IPS-15b (cell line): ENCODE measurements around the gene DCBLD1.

Source experiments
- H3K27me3 ChIP-seq: one replicate; pipeline ENCODE4 v1.6.1; 2013; ENCODE audit warnings: low read length; ENCODE audit not compliant: control insufficient read depth, insufficient read depth
- H3K36me3 ChIP-seq: one replicate; pipeline ENCODE4 v1.6.1; 2013; ENCODE audit warnings: low read length; ENCODE audit not compliant: control insufficient read depth, insufficient read depth
- H3K4me1 ChIP-seq: one replicate; pipeline ENCODE4 v1.6.1; 2013; ENCODE audit warnings: mild to moderate bottlenecking, low read length; ENCODE audit not compliant: control insufficient read depth, insufficient read depth
- H3K4me3 ChIP-seq: one replicate; pipeline ENCODE4 v1.5.1; 2013; ENCODE audit warnings: low read depth, low read length
- H3K9ac ChIP-seq: one replicate; pipeline ENCODE4 v1.6.1; 2013; ENCODE audit warnings: low read depth, mild to moderate bottlenecking, low read length
- H3K9me3 ChIP-seq: one replicate; pipeline ENCODE4 v1.6.1; 2013; ENCODE audit warnings: mild to moderate bottlenecking, low read length; ENCODE audit not compliant: control insufficient read depth, insufficient read depth

Gene DCBLD1

GRCh38 chr6:117477988-117478852 lies 4.3 kb upstream of the DCBLD1 start:
- H3K4me1 ChIP-seq: peaks cover 5% of the 10 kb centered on the region
- no peak overlapping the region for H3K9ac ChIP-seq
- no peaks in the 10 kb centered on the region for H3K36me3 ChIP-seq
- no peak overlapping the region for H3K4me3 ChIP-seq
- H3K9me3 ChIP-seq: no peaks in the 10 kb centered on the region
- H3K27me3 ChIP-seq: peaks cover 20% of the 10 kb centered on the region

DNA sequence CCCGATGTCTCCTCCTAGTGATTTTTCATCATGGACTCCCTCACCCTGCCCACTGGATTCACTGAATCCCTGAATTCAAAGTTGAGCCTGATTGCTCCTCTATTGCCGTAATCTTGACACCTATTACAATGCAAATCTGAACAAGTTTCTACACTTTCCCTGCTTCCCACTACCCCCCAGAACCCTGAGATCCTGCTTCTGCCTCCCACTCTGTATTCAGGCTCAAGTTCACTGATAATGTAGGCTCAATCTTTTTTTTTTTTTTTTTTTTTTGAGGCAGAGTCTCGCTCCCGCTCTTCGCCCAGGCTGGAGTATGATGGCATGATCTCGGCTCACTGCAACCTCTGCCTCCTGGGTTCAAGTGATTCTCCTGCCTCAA lies 3.6 kb upstream of the DCBLD1 start:
- Histone ChIP-seq H3K36me3 (no peaks in the 10 kb centered on the region), H3K9ac (no peak overlapping the region), H3K27me3 (peaks cover 20% of the 10 kb centered on the region), H3K9me3 (no peaks in the 10 kb centered on the region), H3K4me1 (peaks cover 5% of the 10 kb centered on the region), H3K4me3 (no peak overlapping the region)

DNA sequence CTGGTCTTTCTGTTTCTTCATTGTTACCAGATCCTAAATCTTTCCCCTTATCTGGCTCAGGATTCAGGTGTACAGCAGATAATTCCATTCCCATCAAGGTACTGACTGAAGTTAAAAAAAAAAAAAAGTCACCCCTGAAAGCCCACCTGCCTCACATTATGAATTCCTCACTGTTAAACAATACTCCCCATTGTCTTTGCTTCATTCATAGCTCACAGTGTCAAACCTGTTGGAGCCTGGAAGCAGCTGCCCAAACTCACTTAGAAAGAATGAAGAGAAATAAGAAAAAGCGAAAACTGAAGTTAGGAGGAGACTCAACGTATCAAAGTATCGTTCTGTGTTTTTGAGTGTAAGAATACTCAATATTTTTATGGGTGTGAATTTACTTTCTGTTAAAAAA lies 1.8 kb upstream of the DCBLD1 start:
- Histone ChIP-seq H3K36me3 (no peaks in the 10 kb centered on the region), H3K4me1 (peaks cover 5% of the 10 kb centered on the region), H3K9me3 (no peaks in the 10 kb centered on the region), H3K9ac (no peak overlapping the region), H3K4me3 (no peak overlapping the region), H3K27me3 (peaks cover 20% of the 10 kb centered on the region)

- Histone ChIP-seq H3K4me3 (peak overlapping the region; percentile 56), H3K36me3 (no peaks in the 10 kb centered on the region), H3K9me3 (no peaks in the 10 kb centered on the region), H3K4me1 (peaks cover 5% of the 10 kb centered on the region), H3K9ac (no peak overlapping the region), H3K27me3 (peaks cover 20% of the 10 kb centered on the region)
These were observed 1.1 kb upstream of the DCBLD1 start for GRCh38 chr6:117481278-117481925.

GRCh38 chr6:117481926-117482239 lies 591 bp upstream of the DCBLD1 start:
- Histone ChIP-seq H3K4me1 (peaks cover 5% of the 10 kb centered on the region), H3K4me3 (peak overlapping the region; percentile 56), H3K9ac (no peak overlapping the region), H3K27me3 (peaks cover 20% of the 10 kb centered on the region), H3K36me3 (no peaks in the 10 kb centered on the region), H3K9me3 (no peaks in the 10 kb centered on the region)

- Histone ChIP-seq H3K4me1 (peaks cover 5% of the 10 kb centered on the region), H3K4me3 (peak overlapping the region; percentile 71), H3K9me3 (no peaks in the 10 kb centered on the region), H3K36me3 (no peaks in the 10 kb centered on the region), H3K9ac (peak overlapping the region; percentile 62), H3K27me3 (peaks cover 20% of the 10 kb centered on the region)
These were observed 650 bp downstream of the DCBLD1 start for GRCh38 chr6:117483004-117483644.

DNA sequence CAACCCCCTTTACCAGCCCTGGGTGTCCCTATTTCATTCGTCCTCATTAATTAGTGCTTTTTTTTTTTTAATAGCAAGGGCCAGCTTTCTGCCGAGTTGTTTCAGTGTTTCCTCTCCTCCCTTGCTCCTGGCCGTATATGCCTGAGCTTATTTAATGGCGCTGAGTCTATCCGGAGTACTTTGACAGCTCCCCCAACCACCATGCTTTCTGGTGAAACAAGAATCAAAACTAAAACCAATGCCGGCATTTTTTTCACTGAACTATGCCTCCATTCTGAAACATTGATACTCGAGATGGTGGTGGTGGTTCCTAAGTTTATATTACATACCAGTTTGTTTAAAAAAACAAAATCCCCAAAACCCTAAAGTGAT lies 1.2 kb downstream of the DCBLD1 start:
- Histone ChIP-seq H3K4me1 (peaks cover 5% of the 10 kb centered on the region), H3K27me3 (peaks cover 20% of the 10 kb centered on the region), H3K9me3 (no peaks in the 10 kb centered on the region), H3K4me3 (peak overlapping the region; percentile 71), H3K9ac (peak overlapping the region; percentile 62), H3K36me3 (no peaks in the 10 kb centered on the region)

DNA sequence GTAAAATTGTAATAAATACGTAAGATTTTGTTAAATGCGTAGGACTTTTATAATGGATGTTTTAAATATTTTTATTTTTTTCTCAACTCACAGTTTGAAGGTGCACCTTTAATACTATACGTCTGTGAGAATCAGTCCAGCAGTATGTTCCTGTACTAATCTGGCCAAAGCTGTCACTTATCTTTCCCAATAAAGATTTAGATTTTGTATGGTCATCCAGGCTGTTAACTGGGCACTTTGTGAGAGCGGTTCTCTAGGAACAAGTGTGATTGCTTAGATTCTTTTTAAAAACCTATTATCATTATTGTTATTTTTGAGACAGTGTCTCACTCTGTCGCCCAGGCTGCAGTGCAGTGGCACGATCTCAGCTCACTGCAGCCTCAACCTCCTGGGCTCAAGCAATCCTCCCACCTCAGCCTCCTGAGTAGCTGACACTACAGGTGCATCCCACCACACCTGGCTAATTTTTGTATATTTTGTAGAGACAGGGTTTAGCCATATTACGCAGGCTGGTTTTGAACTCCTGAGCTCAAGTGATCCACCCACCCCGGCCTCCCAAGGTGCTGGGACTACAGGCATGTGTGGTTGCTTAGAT lies 1.7 kb downstream of the DCBLD1 start:
- H3K4me3 ChIP-seq: no peak overlapping the region

DNA sequence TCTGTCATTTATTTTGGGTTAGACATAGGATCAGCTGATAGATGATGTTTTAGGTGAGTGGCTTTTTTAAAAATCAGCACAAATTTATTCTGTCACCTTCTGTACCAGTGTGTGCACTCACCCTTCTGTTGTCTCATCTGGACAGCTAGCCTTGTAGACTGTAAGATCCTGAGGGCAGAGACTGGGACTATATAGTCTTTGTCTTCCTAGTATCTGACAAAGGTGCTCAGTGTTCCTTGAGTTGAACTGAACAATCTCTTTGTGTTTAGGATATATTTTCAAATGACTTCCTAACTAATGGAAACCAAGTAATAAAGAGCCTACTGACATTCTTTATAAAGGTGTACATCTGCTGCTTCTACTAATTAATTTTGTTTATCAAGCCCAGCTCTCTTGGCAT lies 3.0 kb downstream of the DCBLD1 start:
- H3K4me1 ChIP-seq: peaks cover 5% of the 10 kb centered on the region
- peaks cover 18% of the 10 kb centered on the region for H3K27me3 ChIP-seq
- no peaks in the 10 kb centered on the region for H3K36me3 ChIP-seq
- no peak overlapping the region for H3K9ac ChIP-seq
- no peak overlapping the region for H3K4me3 ChIP-seq
- H3K9me3 ChIP-seq: no peaks in the 10 kb centered on the region

More for the DNA sequence above, 1.7 kb downstream of the DCBLD1 start:
- Histone ChIP-seq H3K4me1 (peaks cover 5% of the 10 kb centered on the region), H3K27me3 (peaks cover 20% of the 10 kb centered on the region), H3K36me3 (no peaks in the 10 kb centered on the region), H3K9me3 (no peaks in the 10 kb centered on the region), H3K9ac (no peak overlapping the region)

DNA sequence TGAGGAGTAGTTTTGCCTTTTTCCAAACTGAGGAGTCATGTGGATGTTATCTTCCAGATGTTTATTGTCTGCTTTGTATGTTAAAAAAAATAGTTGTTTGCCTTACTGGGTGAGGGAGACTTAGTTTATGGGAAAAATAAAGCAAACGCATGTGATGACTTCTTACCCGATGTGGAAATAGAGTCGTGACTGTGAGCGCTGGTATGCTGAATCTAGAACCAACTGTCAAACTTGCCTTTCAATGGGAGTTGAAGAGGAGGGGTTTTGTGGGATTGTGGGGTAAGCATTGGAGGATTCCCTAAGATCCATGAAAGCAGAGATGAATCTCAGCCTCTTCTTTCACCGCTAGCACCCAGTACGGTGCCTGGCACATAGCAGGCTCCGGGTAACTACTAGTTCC lies 5.3 kb downstream of the DCBLD1 start:
- H3K9ac ChIP-seq: no peak overlapping the region
- H3K27me3 ChIP-seq: no peaks in the 10 kb centered on the region
- no peak overlapping the region for H3K4me3 ChIP-seq
- no peaks in the 10 kb centered on the region for H3K4me1 ChIP-seq
- H3K36me3 ChIP-seq: no peaks in the 10 kb centered on the region
- no peaks in the 10 kb centered on the region for H3K9me3 ChIP-seq

GRCh38 chr6:117489003-117489402 lies 6.5 kb downstream of the DCBLD1 start:
- no peaks in the 10 kb centered on the region for H3K27me3 ChIP-seq
- no peak overlapping the region for H3K4me3 ChIP-seq
- H3K4me1 ChIP-seq: no peaks in the 10 kb centered on the region
- no peaks in the 10 kb centered on the region for H3K9me3 ChIP-seq
- H3K9ac ChIP-seq: no peak overlapping the region
- no peaks in the 10 kb centered on the region for H3K36me3 ChIP-seq
